Panc1 (cell line): ENCODE data around the gene FCAMR. TPM values are rescaled to one million over a fixed set of nuclear protein-coding genes. Genes with fewer than 3 reads are reported as not detected.

Experiments
- ATAC-seq: fragments of 200-7000 bp; cut with Tn5 transposase; 2 replicates; pipeline ENCODE4 v1.9.1; 2020; ENCODE audit warnings: mild to moderate bottlenecking, moderate library complexity
- BruUV-seq: library from RNA; stranded (reverse); fragments of 400-500 nt; replicated peaks from 2 replicates; lab custom pipeline; 2021; lab: Mats Ljungman, UMichigan
- CTCF ChIA-PET: fragments of 300-600 bp; sonication (Branson Sonifier 250); formaldehyde crosslinking; loops from one replicate; lab custom pipeline; 2022; ENCODE audit warnings: antibody characterized with exemption; lab: Charles Lee
- POLR2A ChIA-PET: fragments of 300-600 bp; sonication (Branson Sonifier 250); formaldehyde crosslinking; loops from one replicate; lab custom pipeline; 2022; ENCODE audit warnings: antibody characterized with exemption; lab: Charles Lee
- DNase-seq: peaks from one replicate; pipeline ENCODE4 v3.0.0-alpha.2; 2010; ENCODE audit warnings: low read depth, low spot score
- H3K27ac ChIP-seq: 2 replicates; pipeline ENCODE4 v1.5.1; 2011; ENCODE audit warnings: mild to moderate bottlenecking, low read length, inconsistent platforms
- H3K27me3 ChIP-seq: fragments of 200-500 bp; sonication (Bioruptor generic); 2 replicates; pipeline ENCODE4 v1.6.0; 2014; ENCODE audit warnings: low read length, inconsistent platforms; ENCODE audit not compliant: control insufficient read depth, insufficient read depth
- H3K36me3 ChIP-seq: fragments of 200-500 bp; sonication (Bioruptor generic); 2 replicates; pipeline ENCODE4 v1.5.1; 2014; ENCODE audit warnings: inconsistent platforms, mild to moderate bottlenecking, low read length, moderate library complexity; ENCODE audit not compliant: control insufficient read depth, insufficient read depth
- H3K4me1 ChIP-seq: 2 replicates; pipeline ENCODE4 v1.5.1; 2011; ENCODE audit warnings: inconsistent platforms, mild to moderate bottlenecking, low read length, moderate library complexity; ENCODE audit not compliant: control insufficient read depth, insufficient read depth
- H3K4me3 ChIP-seq, 2 experiments: 2 replicates each; pipeline ENCODE4 v1.5.1; 2011 to 2012; ENCODE audit warnings: low read depth in 2 of 2, low read length in 2 of 2, mild to moderate bottlenecking in 2 of 2, inconsistent platforms in 1 of 2, moderate library complexity in 1 of 2
- H3K9me3 ChIP-seq: fragments of 200-500 bp; sonication (Bioruptor generic); 2 replicates; pipeline ENCODE4 v1.5.1; 2014; ENCODE audit warnings: low read depth, mild to moderate bottlenecking, inconsistent platforms, low read length, moderate library complexity; ENCODE audit not compliant: control insufficient read depth, insufficient read depth
- POLR2AphosphoS5 ChIP-seq: IDR thresholded peaks from 2 replicates; pipeline ENCODE4 v1.6.1; 2012; ENCODE audit warnings: mild to moderate bottlenecking, low read depth, low read length, moderate library complexity
- SIN3A ChIP-seq: IDR thresholded peaks from 2 replicates; pipeline ENCODE4 v1.6.1; 2012; ENCODE audit warnings: low read depth, mild to moderate bottlenecking, low read length, moderate library complexity, borderline replicate concordance; ENCODE audit not compliant: insufficient read depth
- TCF7L2 ChIP-seq: IDR thresholded peaks from 2 replicates; pipeline ENCODE4 v1.6.1; 2011; ENCODE audit warnings: mild to moderate bottlenecking, low read depth, low read length, inconsistent platforms
- in situ Hi-C: cut with HindIII; loops from 2 replicates; pipeline ENCODE4 v1.10.0; 2016; ENCODE audit warnings: low sequenced_read_pairs, low pct_unique_long_range_greater_than_20kb
- intact Hi-C: fragments of 100-400 bp; cut with micrococcal nuclease; formaldehyde crosslinking; loops from one replicate; pipeline ENCODE4 v1.10.0; 2022; ENCODE audit not compliant: unreplicated experiment
- total RNA-seq: library from RNA; stranded (reverse); gene quantifications from one replicate; pipeline ENCODE4 v1.2.1, GENCODE V29; 2021; ENCODE audit not compliant: unreplicated experiment
- TF ChIP-seq, protein P1 (sequence below): fragments of 450-650 bp; IDR thresholded peaks from 2 replicates; pipeline ENCODE4 v1.5.1; 2017; ENCODE audit warnings: mild to moderate bottlenecking
- TF ChIP-seq, protein P2 (sequence below), 2 experiments: IDR thresholded peaks; 2 replicates each; pipeline ENCODE4 v1.6.1; 2011 to 2012; ENCODE audit warnings: low read depth in 2 of 2, control low read depth in 1 of 2, low read length in 1 of 2, mild to moderate bottlenecking in 1 of 2, moderate library complexity in 1 of 2; ENCODE audit not compliant: insufficient read depth in 1 of 2

FCAMR gene
- total RNA-seq, 1 experiment from 2014 or later: not detected

DNA sequence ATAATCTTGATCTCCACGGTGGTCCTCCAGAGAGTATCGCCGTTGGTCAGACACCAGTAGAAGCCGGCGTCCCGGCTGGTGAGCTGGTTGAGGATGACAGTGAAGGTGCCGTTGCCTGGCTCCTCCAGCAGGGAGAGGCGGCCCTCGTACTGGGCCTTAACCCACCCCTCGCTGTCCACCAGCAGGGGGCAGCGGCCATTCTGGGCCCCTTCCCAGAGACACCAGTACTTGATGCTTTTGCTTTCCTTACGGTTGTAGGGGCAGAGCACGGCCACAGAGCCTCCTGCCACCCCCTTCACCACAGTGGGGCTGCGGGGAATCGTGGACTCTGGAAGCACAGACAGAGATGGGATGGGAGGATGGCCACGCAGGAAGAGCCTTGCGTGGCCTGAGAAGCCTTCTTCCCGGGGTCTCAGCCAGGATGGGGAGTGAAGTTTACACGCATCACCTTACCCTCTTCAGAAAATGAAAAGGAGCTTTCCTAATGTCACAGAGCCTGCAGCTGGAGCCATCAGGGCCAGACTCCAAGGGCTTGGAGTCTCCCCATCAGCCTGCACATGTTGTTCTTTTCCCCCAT lies 34.7 kb downstream of the FCAMR start:
- Histone ChIP-seq H3K4me1 (no peaks in the 10 kb centered on the region), H3K4me3 (no peak overlapping the region), H3K27me3 (no peaks in the 10 kb centered on the region), H3K27ac (no peak overlapping the region), H3K36me3 (no peaks in the 10 kb centered on the region), H3K9me3 (no peaks in the 10 kb centered on the region)
- CTCF ChIA-PET: no interaction called here
- POLR2A ChIA-PET: no interaction called here
- in situ Hi-C loops: no loop called here
- no TSS peak for BruUV-seq
- intact Hi-C loops: no loop called here
- no peak for TF ChIP-seq POLR2AphosphoS5
- TF ChIP-seq, protein P1, sequence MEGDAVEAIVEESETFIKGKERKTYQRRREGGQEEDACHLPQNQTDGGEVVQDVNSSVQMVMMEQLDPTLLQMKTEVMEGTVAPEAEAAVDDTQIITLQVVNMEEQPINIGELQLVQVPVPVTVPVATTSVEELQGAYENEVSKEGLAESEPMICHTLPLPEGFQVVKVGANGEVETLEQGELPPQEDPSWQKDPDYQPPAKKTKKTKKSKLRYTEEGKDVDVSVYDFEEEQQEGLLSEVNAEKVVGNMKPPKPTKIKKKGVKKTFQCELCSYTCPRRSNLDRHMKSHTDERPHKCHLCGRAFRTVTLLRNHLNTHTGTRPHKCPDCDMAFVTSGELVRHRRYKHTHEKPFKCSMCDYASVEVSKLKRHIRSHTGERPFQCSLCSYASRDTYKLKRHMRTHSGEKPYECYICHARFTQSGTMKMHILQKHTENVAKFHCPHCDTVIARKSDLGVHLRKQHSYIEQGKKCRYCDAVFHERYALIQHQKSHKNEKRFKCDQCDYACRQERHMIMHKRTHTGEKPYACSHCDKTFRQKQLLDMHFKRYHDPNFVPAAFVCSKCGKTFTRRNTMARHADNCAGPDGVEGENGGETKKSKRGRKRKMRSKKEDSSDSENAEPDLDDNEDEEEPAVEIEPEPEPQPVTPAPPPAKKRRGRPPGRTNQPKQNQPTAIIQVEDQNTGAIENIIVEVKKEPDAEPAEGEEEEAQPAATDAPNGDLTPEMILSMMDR: peak; percentile 60
- DNase-seq: no peak
- ATAC-seq: peak; percentile 79

GRCh38 chr1:206933333-206933945 lies 36.8 kb downstream of the FCAMR start:
- intact Hi-C loops: no loop called here
- DNase-seq: no peak
- Histone ChIP-seq H3K4me3 (no peak overlapping the region), H3K4me1 (no peaks in the 10 kb centered on the region), H3K27ac (no peak overlapping the region), H3K9me3 (no peaks in the 10 kb centered on the region), H3K27me3 (no peaks in the 10 kb centered on the region), H3K36me3 (no peaks in the 10 kb centered on the region)
- TF ChIP-seq, protein P1: peak; percentile 75
- TF ChIP-seq SIN3A: no peak
- POLR2A ChIA-PET: no interaction called here
- ATAC-seq: no peak
- CTCF ChIA-PET: interaction anchor here (0.6 kb wide), 1 partner anchor 48 kb away, joined by 3 read pairs; no protein-coding TSS in a partner anchor
- in situ Hi-C loops: no loop called here
- BruUV-seq: no TSS peak

GRCh38 chr1:206932177-206932576 lies 38.1 kb downstream of the FCAMR start:
- Histone ChIP-seq H3K36me3 (no peaks in the 10 kb centered on the region), H3K4me3 (no peak overlapping the region), H3K9me3 (no peaks in the 10 kb centered on the region), H3K27me3 (no peaks in the 10 kb centered on the region), H3K4me1 (no peaks in the 10 kb centered on the region), H3K27ac (no peak overlapping the region)
- BruUV-seq: no TSS peak
- intact Hi-C loops: no loop called here
- DNase-seq (no peak), ATAC-seq (no peak)
- in situ Hi-C loops: no loop called here
- POLR2A ChIA-PET: no interaction called here
- TF ChIP-seq TCF7L2: no peak
- TF ChIP-seq, protein P2, sequence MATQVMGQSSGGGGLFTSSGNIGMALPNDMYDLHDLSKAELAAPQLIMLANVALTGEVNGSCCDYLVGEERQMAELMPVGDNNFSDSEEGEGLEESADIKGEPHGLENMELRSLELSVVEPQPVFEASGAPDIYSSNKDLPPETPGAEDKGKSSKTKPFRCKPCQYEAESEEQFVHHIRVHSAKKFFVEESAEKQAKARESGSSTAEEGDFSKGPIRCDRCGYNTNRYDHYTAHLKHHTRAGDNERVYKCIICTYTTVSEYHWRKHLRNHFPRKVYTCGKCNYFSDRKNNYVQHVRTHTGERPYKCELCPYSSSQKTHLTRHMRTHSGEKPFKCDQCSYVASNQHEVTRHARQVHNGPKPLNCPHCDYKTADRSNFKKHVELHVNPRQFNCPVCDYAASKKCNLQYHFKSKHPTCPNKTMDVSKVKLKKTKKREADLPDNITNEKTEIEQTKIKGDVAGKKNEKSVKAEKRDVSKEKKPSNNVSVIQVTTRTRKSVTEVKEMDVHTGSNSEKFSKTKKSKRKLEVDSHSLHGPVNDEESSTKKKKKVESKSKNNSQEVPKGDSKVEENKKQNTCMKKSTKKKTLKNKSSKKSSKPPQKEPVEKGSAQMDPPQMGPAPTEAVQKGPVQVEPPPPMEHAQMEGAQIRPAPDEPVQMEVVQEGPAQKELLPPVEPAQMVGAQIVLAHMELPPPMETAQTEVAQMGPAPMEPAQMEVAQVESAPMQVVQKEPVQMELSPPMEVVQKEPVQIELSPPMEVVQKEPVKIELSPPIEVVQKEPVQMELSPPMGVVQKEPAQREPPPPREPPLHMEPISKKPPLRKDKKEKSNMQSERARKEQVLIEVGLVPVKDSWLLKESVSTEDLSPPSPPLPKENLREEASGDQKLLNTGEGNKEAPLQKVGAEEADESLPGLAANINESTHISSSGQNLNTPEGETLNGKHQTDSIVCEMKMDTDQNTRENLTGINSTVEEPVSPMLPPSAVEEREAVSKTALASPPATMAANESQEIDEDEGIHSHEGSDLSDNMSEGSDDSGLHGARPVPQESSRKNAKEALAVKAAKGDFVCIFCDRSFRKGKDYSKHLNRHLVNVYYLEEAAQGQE (IDR thresholded peaks at IDR 0.05; ENCODE audit: insufficient read depth in 1 of 2, low read depth in 2 of 2, low read length in 1 of 2): no peak
- TF ChIP-seq POLR2AphosphoS5: no peak
- TF ChIP-seq, protein P1: no peak
- no peak for TF ChIP-seq SIN3A
- CTCF ChIA-PET: interaction anchor here (0.6 kb wide), 1 partner anchor 231 kb away, joined by 3 read pairs; no protein-coding TSS in a partner anchor
